ENCODE results near the gene VTA1. TPM values are rescaled to one million over a fixed set of nuclear protein-coding genes. Genes with fewer than 3 reads are reported as not detected.
"Not testable (repeated sequence)": the region's sequence is repeated elsewhere in the genome, so short reads cannot be mapped to it uniquely, and the experiment has no call there.

Gene VTA1
- total RNA-seq, 1 experiment from 2014 or later = 67.8 TPM

DNA sequence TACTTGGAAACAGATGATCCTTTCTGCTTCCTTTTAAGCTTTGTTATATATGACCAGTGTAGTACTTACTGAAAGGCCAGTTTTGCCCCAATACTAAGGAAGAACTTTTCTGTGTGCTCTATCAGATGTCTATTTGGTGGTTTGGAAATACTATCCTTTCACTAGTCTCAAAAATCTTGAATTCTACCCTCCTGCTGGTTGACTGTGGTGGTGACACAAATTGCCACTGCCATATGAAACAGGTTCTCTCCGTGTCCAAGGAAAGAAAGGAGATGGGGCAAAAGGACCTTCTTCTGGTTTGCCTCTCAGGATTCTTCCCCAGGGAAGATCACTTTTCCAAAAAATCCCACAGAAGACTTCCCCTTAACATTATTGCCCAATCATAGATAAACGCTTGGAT, 8.2 kb upstream of the VTA1 start:
- no TSS peak for BruUV-seq (replicated peaks)
- POLR2A ChIA-PET = no interaction called here
- DNase-seq (ENCODE audit: low read depth, low spot score) = no peak

DNA sequence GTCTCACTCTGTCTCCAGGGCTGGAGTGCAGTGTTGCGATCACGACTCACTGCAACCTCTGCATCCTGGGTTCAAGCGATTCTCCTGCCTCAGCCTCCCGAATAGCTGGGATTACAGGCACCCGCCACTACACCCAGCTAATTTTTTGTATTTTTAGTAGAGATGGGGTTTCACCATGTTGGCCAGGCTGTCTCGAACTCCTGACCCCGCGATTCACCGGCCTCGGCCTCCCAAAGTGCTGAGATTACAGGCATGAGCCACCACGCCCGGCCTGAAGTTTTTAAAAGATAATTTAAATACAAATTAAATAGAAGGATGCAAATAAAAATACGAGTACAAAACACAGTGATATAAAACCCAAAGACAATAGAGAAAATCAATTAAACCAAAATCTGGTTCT, 5.5 kb upstream of the VTA1 start:
- ATAC-seq; H3K9me2 ChIP-seq (ENCODE audit: insufficient read depth); H4K20me1 ChIP-seq (ENCODE audit: insufficient read depth); CTCF ChIA-PET; H3K4me1 ChIP-seq (ENCODE audit: control insufficient read depth in 1 of 2, insufficient read depth in 2 of 2, low read length in 2 of 2); H2AFZ ChIP-seq (ENCODE audit: low read depth, low read length, poor library complexity, severe bottlenecking); BruUV-seq (replicated peaks); H3K9me3 ChIP-seq (ENCODE audit: control insufficient read depth in 1 of 2, insufficient read depth in 1 of 2, low read depth in 1 of 2, low read length in 2 of 2); DNase-seq (ENCODE audit: low read depth, low spot score); H3K27me3 ChIP-seq (ENCODE audit: insufficient read depth, low read length); RAD21 ChIA-PET (ENCODE audit: low non-redundant PET in 1 of 2, low total read pairs in 2 of 2, uncharacterized antibody in 2 of 2, unreplicated experiment in 2 of 2); POLR2A ChIA-PET; H3K79me2 ChIP-seq (ENCODE audit: insufficient read depth, low read length); intact Hi-C loops (cut with micrococcal nuclease); H3K36me3 ChIP-seq (ENCODE audit: control insufficient read depth in 1 of 2, insufficient read depth in 2 of 2, low read length in 2 of 2); H3K9ac ChIP-seq (ENCODE audit: low read length); H3K4me3 ChIP-seq (replicated peaks in 1 of 2; ENCODE audit: low read depth in 1 of 2, low read length in 2 of 2); H3K4me2 ChIP-seq (ENCODE audit: low read length); H3K27ac ChIP-seq (ENCODE audit: low read depth, low read length): not testable (repeated sequence)

More for the DNA sequence above, 8.2 kb upstream of the VTA1 start:
- TF ChIP-seq, protein P1, sequence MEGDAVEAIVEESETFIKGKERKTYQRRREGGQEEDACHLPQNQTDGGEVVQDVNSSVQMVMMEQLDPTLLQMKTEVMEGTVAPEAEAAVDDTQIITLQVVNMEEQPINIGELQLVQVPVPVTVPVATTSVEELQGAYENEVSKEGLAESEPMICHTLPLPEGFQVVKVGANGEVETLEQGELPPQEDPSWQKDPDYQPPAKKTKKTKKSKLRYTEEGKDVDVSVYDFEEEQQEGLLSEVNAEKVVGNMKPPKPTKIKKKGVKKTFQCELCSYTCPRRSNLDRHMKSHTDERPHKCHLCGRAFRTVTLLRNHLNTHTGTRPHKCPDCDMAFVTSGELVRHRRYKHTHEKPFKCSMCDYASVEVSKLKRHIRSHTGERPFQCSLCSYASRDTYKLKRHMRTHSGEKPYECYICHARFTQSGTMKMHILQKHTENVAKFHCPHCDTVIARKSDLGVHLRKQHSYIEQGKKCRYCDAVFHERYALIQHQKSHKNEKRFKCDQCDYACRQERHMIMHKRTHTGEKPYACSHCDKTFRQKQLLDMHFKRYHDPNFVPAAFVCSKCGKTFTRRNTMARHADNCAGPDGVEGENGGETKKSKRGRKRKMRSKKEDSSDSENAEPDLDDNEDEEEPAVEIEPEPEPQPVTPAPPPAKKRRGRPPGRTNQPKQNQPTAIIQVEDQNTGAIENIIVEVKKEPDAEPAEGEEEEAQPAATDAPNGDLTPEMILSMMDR (IDR thresholded peaks at IDR 0.05 in 2 of 3, conservative IDR thresholded peaks at IDR 0.05 in 1 of 3; ENCODE audit: borderline replicate concordance in 1 of 3, insufficient read depth in 1 of 3, low read depth in 2 of 3, low read length in 2 of 3) = peak in 2 of 3 experiments; percentile 18 to 20; a peak in 3 of 6 replicates
- TF ChIP-seq, protein P2, sequence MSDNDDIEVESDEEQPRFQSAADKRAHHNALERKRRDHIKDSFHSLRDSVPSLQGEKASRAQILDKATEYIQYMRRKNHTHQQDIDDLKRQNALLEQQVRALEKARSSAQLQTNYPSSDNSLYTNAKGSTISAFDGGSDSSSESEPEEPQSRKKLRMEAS (IDR thresholded peaks at IDR 0.05) = no peak
- H3K9ac ChIP-seq (ENCODE audit: low read length) = no peak overlapping the region
- no peak overlapping the region for H3K4me3 ChIP-seq (replicated peaks in 1 of 2; ENCODE audit: low read depth in 1 of 2, low read length in 2 of 2)
- H2AFZ ChIP-seq (ENCODE audit: low read depth, low read length, poor library complexity, severe bottlenecking) = no peak overlapping the region
- ATAC-seq = no peak
- intact Hi-C loops (cut with micrococcal nuclease) = no loop called here
- no peak overlapping the region for H3K4me2 ChIP-seq (ENCODE audit: low read length)
- H4K20me1 ChIP-seq (ENCODE audit: insufficient read depth) = no peaks in the 10 kb centered on the region
- no peaks in the 10 kb centered on the region for H3K9me3 ChIP-seq (ENCODE audit: control insufficient read depth in 1 of 2, insufficient read depth in 1 of 2, low read depth in 1 of 2, low read length in 2 of 2)
- no peaks in the 10 kb centered on the region for H3K36me3 ChIP-seq (ENCODE audit: control insufficient read depth in 1 of 2, insufficient read depth in 2 of 2, low read length in 2 of 2)
- H3K9me2 ChIP-seq (ENCODE audit: insufficient read depth) = no peaks in the 10 kb centered on the region
- H3K27ac ChIP-seq (ENCODE audit: low read depth, low read length) = no peak overlapping the region
- no peaks in the 10 kb centered on the region for H3K4me1 ChIP-seq (ENCODE audit: control insufficient read depth in 1 of 2, insufficient read depth in 2 of 2, low read length in 2 of 2)
- H3K79me2 ChIP-seq (ENCODE audit: insufficient read depth, low read length) = no peaks in the 10 kb centered on the region
- ChIA-PET RAD21 (ENCODE audit: low non-redundant PET in 1 of 2, low total read pairs in 2 of 2, uncharacterized antibody in 2 of 2, unreplicated experiment in 2 of 2) (no interaction called here), CTCF (interaction anchor here (1.0 kb wide), 1 partner anchor 148 kb away, joined by 3 read pairs; no protein-coding TSS in a partner anchor)
- no peaks in the 10 kb centered on the region for H3K27me3 ChIP-seq (ENCODE audit: insufficient read depth, low read length)

Data from HCT116 (cell line).